ENCODE results near the gene HEPACAM.

HEPACAM gene

DNA sequence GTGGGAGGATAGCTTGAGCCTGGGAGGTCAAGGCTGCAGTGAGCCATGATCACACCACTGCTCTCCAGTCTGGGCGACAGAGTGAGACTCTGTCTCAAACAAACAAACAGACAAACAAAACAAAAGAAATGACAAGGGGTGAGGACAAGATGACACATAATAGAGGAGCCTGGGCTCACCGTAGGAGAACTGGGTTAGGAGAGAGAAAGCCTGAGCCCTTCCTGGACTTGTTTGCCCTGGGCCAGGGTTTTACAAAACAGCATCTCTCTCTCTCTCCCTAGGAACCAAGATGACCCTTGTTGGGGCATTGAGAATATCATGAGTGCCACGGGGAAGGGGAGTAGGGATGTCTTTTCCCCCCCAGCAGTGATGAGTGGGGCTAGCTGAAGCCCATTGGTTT is 54.9 kb downstream of the HEPACAM start:
- TF ChIP-seq, protein P1, sequence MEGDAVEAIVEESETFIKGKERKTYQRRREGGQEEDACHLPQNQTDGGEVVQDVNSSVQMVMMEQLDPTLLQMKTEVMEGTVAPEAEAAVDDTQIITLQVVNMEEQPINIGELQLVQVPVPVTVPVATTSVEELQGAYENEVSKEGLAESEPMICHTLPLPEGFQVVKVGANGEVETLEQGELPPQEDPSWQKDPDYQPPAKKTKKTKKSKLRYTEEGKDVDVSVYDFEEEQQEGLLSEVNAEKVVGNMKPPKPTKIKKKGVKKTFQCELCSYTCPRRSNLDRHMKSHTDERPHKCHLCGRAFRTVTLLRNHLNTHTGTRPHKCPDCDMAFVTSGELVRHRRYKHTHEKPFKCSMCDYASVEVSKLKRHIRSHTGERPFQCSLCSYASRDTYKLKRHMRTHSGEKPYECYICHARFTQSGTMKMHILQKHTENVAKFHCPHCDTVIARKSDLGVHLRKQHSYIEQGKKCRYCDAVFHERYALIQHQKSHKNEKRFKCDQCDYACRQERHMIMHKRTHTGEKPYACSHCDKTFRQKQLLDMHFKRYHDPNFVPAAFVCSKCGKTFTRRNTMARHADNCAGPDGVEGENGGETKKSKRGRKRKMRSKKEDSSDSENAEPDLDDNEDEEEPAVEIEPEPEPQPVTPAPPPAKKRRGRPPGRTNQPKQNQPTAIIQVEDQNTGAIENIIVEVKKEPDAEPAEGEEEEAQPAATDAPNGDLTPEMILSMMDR (IDR thresholded peaks at IDR 0.05): no peak
- Histone ChIP-seq H3K9me3 (no peaks in the 10 kb centered on the region), H3K27ac (no peak overlapping the region), H3K4me1 (ENCODE audit: control insufficient read depth in 1 of 2, insufficient read depth in 1 of 2, low read depth in 1 of 2, low read length in 1 of 2) (peaks cover 4 to 14% of the 10 kb centered on the region in 2 experiments), H3K27me3 (peaks cover 37% of the 10 kb centered on the region), H3K36me3 (no peaks in the 10 kb centered on the region), H3K4me3 (ENCODE audit: low read depth in 1 of 2, low read length in 1 of 2) (no peak overlapping the region)

DNA sequence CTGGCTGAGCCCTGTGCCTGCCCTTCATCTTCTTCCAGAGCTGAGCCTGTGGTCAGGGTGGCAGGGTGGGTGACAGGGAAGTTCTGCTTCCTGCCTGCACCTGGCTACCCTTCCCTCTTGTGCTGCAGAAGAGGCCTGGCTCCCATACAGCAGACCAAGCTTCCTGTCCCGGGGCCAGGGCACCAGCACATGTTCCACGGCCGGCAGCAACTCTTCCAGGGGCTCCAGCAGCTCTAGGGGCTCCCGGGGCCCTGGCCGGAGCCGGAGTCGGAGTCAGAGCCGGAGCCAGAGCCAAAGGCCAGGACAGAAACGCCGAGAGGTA is 55.6 kb downstream of the HEPACAM start:
- H3K27me3 ChIP-seq: peaks cover 44% of the 10 kb centered on the region
- no peak overlapping the region for H3K4me3 ChIP-seq (ENCODE audit: low read depth in 1 of 2, low read length in 1 of 2)
- TF ChIP-seq, protein P1 (IDR thresholded peaks at IDR 0.05): no peak
- H3K9me3 ChIP-seq: no peaks in the 10 kb centered on the region
- no peaks in the 10 kb centered on the region for H3K36me3 ChIP-seq
- peaks cover 9 to 17% of the 10 kb centered on the region in 2 experiments for H3K4me1 ChIP-seq (ENCODE audit: control insufficient read depth in 1 of 2, insufficient read depth in 1 of 2, low read depth in 1 of 2, low read length in 1 of 2)
- no peak overlapping the region for H3K27ac ChIP-seq

DNA sequence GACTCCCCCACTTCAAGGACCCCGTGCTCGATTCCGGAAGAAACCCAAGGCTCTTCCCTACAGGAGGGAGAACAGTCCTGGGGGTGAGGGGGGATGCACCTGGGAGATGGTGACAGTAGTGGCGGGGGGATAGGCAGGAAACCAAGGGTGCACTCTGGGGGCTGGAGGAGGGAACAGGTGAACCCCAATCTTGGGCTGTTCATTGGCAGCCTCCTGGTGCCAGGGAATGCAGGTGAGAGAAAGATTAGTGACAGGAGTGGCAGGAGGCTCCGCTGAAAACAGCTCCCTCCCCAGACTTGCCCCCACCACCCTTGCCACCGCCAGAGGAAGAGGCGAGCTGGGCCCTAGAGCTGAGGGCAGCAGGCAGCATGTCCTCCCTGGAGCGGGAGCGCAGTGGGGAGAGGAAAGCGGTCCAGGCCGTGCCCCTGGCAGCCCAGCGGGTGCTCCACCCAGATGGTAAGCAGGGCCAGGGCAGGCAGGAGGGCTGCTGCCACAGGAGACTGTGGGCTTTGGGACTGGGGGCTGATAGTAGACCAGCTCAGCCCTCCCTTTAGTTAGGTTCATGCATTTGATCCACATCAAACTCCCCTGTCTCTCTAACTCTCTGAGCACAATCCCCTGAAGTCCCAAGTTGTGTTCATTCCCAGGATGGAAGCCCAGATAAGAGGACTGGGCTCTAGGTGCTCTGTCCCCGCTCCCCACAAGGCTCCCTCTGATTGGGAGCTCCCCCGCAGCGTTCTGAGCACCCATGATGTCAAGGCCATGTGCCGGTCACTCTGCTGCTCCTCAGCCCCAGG is 56.2 kb downstream of the HEPACAM start:
- H3K4me3 ChIP-seq (ENCODE audit: low read depth in 1 of 2, low read length in 1 of 2): no peak overlapping the region
- TF ChIP-seq, protein P1 (IDR thresholded peaks at IDR 0.05): no peak
- H3K27me3 ChIP-seq: peaks cover 49% of the 10 kb centered on the region
- no peaks in the 10 kb centered on the region for H3K36me3 ChIP-seq
- H3K9me3 ChIP-seq: no peaks in the 10 kb centered on the region
- H3K4me1 ChIP-seq (ENCODE audit: control insufficient read depth in 1 of 2, insufficient read depth in 1 of 2, low read depth in 1 of 2, low read length in 1 of 2): peaks cover 9 to 17% of the 10 kb centered on the region in 2 experiments
- no peak overlapping the region for H3K27ac ChIP-seq

DNA sequence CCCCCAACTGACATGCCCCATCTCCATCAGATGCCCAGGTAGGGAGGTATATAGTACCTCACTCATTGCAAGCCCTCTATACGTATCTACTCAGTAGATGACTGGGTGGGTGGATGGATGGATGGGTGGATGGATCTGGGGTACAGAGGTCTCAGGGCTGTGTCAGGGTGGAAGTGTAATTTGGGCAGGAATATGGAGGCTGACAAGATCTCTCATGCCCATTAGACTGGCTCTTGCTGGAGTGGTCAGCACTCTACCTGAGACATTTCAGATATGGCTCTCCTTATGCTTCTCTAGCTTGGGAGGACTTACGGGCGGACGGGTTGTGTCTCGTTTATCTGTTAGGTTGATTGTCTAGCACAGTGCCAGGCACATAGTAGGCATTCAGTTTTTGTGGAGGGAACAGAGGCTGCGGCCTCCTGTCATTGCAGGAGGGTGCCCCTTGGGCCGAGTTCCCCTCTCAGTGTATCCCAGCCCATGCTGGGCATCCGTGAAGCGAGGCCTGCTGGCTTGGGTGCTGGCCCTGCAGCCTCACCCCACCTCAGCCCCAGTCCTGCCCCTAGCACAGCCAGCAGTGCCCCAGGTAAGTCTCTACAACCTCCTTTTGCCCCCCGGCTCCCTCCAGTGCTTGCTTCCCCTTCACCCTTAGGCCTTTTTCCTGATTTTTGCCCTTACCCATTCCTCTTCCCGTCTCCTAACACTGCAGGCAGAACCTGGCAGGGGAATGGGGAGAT is 56.9 kb downstream of the HEPACAM start:
- Histone ChIP-seq H3K9me3 (no peaks in the 10 kb centered on the region), H3K4me3 (ENCODE audit: low read depth in 1 of 2, low read length in 1 of 2) (no peak overlapping the region), H3K36me3 (no peaks in the 10 kb centered on the region), H3K27ac (no peak overlapping the region), H3K27me3 (peaks cover 57% of the 10 kb centered on the region), H3K4me1 (ENCODE audit: control insufficient read depth in 1 of 2, insufficient read depth in 1 of 2, low read depth in 1 of 2, low read length in 1 of 2) (peaks cover 9 to 17% of the 10 kb centered on the region in 2 experiments)
- TF ChIP-seq, protein P1 (IDR thresholded peaks at IDR 0.05): no peak

DNA sequence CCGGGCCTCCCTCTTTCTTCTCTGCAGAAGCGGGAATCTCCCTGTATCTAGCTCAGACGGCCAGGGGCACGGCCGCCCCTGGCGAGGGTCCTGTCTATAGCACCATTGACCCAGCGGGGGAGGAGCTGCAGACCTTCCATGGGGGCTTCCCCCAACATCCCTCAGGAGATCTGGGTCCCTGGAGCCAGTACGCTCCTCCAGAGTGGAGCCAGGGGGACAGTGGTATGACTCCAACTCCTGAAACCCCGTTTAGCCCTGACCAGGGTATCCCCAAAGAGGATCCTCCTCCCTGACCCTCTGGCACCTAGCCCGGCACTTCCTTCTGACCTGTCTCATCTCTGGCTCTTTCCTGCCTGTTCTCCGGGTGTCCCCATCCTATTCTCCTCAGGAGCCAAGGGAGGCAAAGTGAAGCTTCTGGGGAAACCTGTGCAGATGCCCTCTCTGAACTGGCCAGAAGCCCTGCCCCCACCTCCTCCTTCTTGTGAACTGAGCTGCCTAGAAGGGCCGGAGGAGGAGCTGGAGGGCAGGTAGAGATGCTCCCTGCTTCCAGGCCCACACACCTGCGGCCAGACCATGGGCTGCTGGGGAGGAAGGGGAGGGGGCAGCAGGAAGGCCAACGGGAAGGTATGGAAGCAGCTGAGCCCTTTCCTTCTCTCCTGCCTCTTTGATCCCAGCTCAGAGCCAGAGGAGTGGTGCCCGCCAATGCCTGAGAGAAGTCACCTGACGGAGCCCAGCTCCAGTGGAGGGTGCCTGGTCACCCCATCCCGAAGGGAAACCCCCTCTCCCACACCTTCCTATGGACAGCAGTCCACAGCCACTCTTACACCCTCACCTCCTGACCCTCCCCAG is 57.7 kb downstream of the HEPACAM start:
- Histone ChIP-seq H3K27ac (no peak overlapping the region), H3K36me3 (no peaks in the 10 kb centered on the region), H3K27me3 (peaks cover 65% of the 10 kb centered on the region), H3K4me3 (ENCODE audit: low read depth in 1 of 2, low read length in 1 of 2) (no peak overlapping the region), H3K4me1 (ENCODE audit: control insufficient read depth in 1 of 2, insufficient read depth in 1 of 2, low read depth in 1 of 2, low read length in 1 of 2) (peaks cover 9 to 17% of the 10 kb centered on the region in 2 experiments), H3K9me3 (no peaks in the 10 kb centered on the region)
- TF ChIP-seq, protein P1 (IDR thresholded peaks at IDR 0.05): no peak

Measured in neutrophil (primary cell).